Esophagus muscularis mucosa (tissue), 3 donors: ENCODE data around the gene CLEC4A.

ENCODE experiments used
- POLR2A ChIP-seq: fragments of 450-650 bp; IDR thresholded peaks from one replicate; pipeline ENCODE4 v1.6.1; 2017; ENCODE audit warnings: antibody characterized with exemption, moderate library complexity, mild to moderate bottlenecking, low read depth
- POLR2AphosphoS5 ChIP-seq, 2 donors: sonication (generic); formaldehyde crosslinking; IDR thresholded peaks; one replicate each; pipeline ENCODE4 v1.6.1; 2017; ENCODE audit warnings: antibody characterized with exemption in 2 of 2
- TF ChIP-seq, protein P1 (sequence below), 3 experiments: fragments of 200-600 bp in 2 of 3; fragments of 450-650 bp in 1 of 3; sonication (generic) in 2 of 3; IDR thresholded peaks; one replicate each; pipeline ENCODE4 v1.5.1; 2017 to 2019; ENCODE audit warnings: antibody characterized with exemption in 3 of 3, mild to moderate bottlenecking in 2 of 3, moderate library complexity in 1 of 3

DNA sequence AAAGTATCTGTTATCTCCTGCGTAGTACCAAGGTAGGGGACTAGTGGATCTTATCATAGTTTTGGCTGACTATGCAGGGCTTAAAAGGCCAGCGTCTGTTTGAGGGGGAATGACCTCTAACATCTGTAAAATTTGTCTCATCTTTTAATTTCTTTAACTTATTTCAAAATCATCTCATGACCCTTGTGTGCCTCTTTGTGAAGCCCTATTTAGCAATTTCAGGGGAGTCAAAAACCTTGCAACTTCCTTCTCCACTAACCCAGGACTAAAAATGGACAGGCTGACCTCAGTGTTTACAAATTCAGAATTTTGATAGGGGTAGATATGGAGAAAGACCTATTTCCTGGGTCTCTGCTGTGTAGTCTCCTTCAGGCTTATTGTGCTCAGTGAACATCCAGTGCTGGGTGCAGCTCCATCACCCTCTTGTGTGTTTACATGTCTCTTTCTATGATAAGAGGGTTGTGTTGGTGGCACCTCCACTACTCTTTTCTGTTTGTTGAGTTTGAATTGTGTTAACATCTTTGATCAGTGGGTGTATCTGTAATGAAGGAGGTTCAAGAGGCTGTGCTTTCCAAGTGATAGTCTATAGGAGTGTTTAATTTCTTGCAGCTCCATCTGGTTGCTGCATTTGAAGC is 27.0 kb upstream of the CLEC4A start:
- TF ChIP-seq POLR2AphosphoS5 (IDR thresholded peaks at IDR 0.05), result no peak
- TF ChIP-seq, protein P1, sequence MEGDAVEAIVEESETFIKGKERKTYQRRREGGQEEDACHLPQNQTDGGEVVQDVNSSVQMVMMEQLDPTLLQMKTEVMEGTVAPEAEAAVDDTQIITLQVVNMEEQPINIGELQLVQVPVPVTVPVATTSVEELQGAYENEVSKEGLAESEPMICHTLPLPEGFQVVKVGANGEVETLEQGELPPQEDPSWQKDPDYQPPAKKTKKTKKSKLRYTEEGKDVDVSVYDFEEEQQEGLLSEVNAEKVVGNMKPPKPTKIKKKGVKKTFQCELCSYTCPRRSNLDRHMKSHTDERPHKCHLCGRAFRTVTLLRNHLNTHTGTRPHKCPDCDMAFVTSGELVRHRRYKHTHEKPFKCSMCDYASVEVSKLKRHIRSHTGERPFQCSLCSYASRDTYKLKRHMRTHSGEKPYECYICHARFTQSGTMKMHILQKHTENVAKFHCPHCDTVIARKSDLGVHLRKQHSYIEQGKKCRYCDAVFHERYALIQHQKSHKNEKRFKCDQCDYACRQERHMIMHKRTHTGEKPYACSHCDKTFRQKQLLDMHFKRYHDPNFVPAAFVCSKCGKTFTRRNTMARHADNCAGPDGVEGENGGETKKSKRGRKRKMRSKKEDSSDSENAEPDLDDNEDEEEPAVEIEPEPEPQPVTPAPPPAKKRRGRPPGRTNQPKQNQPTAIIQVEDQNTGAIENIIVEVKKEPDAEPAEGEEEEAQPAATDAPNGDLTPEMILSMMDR (IDR thresholded peaks at IDR 0.05), result no peak
- TF ChIP-seq POLR2A, result no peak
